Mucosa of stomach (tissue), 1 donor: ENCODE results near the gene MRTFB.

ENCODE experiments used
- H3K27me3 ChIP-seq: one replicate; pipeline ENCODE4 v1.7.0; 2013; ENCODE audit warnings: mild to moderate bottlenecking, low read length; ENCODE audit not compliant: control insufficient read depth, insufficient read depth
- H3K36me3 ChIP-seq: one replicate; pipeline ENCODE4 v1.7.0; 2013; ENCODE audit warnings: low read length; ENCODE audit not compliant: control insufficient read depth, insufficient read depth
- H3K4me1 ChIP-seq: one replicate; pipeline ENCODE4 v1.7.0; 2013; ENCODE audit warnings: mild to moderate bottlenecking, low read length; ENCODE audit not compliant: control insufficient read depth, insufficient read depth
- H3K4me3 ChIP-seq: one replicate; pipeline ENCODE4 v1.7.0; 2013; ENCODE audit warnings: low read length
- H3K9ac ChIP-seq: one replicate; pipeline ENCODE4 v1.7.0; 2013; ENCODE audit warnings: mild to moderate bottlenecking, low read length, moderate library complexity
- H3K9me3 ChIP-seq: one replicate; pipeline ENCODE4 v1.7.0; 2013; ENCODE audit warnings: mild to moderate bottlenecking, low read length, moderate library complexity; ENCODE audit not compliant: control insufficient read depth
- donor health status: Pancreatic carcinoma.

The MRTFB gene

DNA sequence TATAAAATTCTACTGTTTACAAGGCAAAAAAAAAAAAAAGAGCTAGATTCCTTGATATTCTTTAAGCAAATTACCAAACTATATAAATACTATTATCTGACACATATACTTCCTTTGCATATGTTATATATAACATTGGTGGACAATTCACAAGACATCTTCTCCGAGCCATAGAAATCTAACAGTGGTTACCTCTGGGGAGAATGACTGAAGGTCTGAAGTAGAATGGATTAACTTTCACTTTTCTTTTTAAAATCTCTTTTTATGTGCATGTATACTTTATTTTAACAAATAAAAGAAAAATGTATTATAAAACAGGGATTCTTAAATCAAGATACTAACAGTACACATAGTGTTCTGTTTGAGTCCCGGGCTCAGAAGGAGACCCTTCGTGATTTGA lies 131.0 kb downstream of the MRTFB start:
- no peak overlapping the region for H3K4me3 ChIP-seq

DNA sequence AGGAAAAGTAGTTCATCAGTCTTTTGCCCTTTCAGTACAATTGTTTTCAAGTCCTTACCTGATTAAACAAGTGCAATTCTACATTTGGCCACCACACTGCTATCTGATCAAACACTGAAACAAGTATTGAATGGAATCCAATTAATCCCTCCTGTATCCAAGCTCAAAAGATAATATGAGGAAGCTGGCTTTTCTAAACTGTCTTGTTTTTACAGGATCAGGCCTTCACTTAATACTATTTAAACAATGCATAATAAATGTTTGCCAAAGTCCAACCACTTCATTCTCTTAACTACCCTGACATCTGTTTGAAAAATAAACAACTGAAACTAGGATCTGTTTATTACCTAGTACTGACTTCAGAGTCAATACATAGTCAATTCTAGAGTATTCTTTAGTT lies 131.6 kb downstream of the MRTFB start:
- Histone ChIP-seq H3K9ac (no peak overlapping the region), H3K4me3 (no peak overlapping the region), H3K36me3 (no peaks in the 10 kb centered on the region)

More for the DNA sequence above, 131.0 kb downstream of the MRTFB start:
- H3K27me3 ChIP-seq: no peaks in the 10 kb centered on the region
- no peaks in the 10 kb centered on the region for H3K9me3 ChIP-seq
- no peak overlapping the region for H3K9ac ChIP-seq
- no peaks in the 10 kb centered on the region for H3K36me3 ChIP-seq
- no peaks in the 10 kb centered on the region for H3K4me1 ChIP-seq

DNA sequence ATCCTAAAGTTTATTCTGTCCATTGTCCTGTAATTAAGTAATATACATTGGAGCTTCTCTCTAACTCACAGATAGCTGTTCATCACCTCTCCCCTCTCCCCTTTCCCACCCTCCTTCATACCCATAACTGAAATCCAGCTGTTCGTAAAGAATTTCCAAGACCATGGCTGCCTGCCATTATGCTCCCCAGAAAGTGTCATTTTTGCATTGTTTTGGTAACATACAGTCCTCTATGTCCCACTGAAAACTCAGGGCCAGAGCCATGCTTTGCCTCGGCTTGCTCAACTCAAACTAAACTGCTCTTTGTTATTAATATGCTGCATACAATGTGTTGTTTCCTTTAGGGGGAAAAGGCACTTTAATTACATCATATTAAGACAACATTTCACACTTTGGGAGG lies 132.0 kb downstream of the MRTFB start:
- Histone ChIP-seq H3K36me3 (no peaks in the 10 kb centered on the region), H3K9ac (no peak overlapping the region), H3K9me3 (no peaks in the 10 kb centered on the region), H3K4me1 (no peaks in the 10 kb centered on the region), H3K4me3 (no peak overlapping the region), H3K27me3 (no peaks in the 10 kb centered on the region)

More for the DNA sequence above, 131.6 kb downstream of the MRTFB start:
- Histone ChIP-seq H3K4me1 (no peaks in the 10 kb centered on the region), H3K27me3 (no peaks in the 10 kb centered on the region), H3K9me3 (no peaks in the 10 kb centered on the region)

DNA sequence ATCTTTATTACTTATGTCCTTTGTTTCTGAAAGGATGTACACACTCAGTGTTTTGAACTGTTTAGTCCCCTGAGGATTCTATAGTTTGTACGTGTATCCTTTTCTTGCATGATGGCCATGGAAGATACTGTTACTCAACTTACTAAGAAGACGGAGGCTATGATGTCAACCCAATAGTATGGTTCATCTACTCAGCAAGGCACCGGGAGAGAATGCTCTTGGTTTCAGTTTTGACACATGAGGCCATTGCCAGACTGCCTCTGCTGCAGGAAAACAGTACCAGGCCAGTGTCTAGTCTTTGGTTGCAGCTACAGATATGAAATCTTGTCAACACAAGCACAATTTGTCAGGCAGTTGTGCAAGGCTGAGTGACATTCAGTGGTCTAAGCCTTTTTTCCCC lies 134.5 kb downstream of the MRTFB start:
- H3K36me3 ChIP-seq: no peaks in the 10 kb centered on the region
- H3K9me3 ChIP-seq: no peaks in the 10 kb centered on the region
- no peak overlapping the region for H3K4me3 ChIP-seq
- H3K9ac ChIP-seq: no peak overlapping the region
- H3K4me1 ChIP-seq: no peaks in the 10 kb centered on the region
- no peaks in the 10 kb centered on the region for H3K27me3 ChIP-seq

DNA sequence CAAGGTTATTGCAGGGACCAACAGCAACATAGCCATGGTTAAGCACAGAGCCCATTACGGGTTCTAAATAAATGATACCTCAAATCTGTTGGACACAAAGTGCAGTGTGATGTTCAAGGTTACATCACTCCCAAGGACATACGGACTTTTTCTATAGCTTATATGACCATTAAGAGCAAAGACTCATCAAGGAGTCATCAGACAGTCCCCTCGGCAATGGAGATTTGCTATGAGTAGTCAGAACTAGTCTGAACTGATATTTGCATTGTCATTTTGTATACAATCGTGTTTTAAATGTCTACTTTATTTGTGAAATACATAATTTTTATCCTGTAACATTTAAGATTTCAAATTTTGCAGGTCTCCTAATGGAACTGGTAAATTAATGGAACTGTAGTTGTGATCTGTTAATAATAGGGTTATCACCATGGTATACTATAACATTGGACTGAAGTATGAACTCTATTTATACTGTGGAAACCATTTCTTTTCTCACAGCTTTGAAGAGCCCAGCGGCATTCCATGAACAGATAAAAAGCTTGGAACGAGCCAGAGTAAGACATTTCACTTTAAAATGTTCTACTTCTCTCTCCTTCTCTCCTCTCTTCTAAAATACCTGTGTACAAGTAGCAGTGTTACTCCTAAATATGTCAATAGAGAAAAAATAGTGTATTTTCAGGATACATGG lies 140.9 kb downstream of the MRTFB start:
- Histone ChIP-seq H3K9me3 (no peaks in the 10 kb centered on the region), H3K9ac (no peak overlapping the region), H3K27me3 (no peaks in the 10 kb centered on the region), H3K36me3 (no peaks in the 10 kb centered on the region), H3K4me3 (no peak overlapping the region), H3K4me1 (no peaks in the 10 kb centered on the region)

DNA sequence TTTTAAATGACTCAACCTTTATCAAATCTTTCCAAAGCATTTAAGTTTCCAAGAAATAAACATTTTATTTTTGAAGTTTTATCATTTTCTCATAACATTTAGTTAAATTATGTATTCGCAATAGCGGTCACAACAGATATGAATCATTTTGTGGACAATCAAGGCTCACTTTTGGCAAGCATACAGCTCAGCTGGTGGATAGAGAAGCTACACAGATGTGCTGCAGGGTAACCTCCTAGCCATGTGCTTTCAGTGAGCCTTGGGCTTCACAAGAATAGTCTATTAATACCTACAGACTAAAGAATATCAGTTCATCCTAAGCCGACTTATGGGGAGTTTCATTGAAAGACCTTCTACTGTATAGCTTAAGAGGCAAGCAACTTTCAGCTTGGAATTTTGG lies 144.8 kb downstream of the MRTFB start:
- H3K27me3 ChIP-seq: no peaks in the 10 kb centered on the region
- H3K36me3 ChIP-seq: no peaks in the 10 kb centered on the region
- no peaks in the 10 kb centered on the region for H3K4me1 ChIP-seq
- no peak overlapping the region for H3K9ac ChIP-seq
- H3K4me3 ChIP-seq: no peak overlapping the region
- no peaks in the 10 kb centered on the region for H3K9me3 ChIP-seq

DNA sequence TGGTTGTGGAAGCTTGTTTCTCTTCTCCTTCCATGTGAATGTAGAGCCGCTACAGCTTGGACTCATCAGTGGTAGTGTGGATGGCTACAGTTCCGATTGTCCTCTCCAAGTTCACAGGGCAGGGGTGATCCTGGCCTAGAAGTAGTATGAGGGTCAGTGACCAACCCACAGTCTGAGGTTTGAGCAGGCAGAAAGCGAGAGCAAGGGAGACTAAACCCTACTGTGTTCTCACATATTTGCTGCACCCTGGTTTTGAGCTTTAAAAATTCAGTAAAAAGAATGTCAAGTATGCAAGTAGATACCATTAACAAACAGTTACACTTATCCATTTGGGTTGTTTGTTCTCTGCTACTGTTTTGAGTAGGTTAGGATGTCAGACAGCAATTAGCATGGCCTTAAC lies 148.9 kb downstream of the MRTFB start:
- Histone ChIP-seq H3K27me3 (no peaks in the 10 kb centered on the region), H3K4me3 (no peak overlapping the region), H3K9ac (no peak overlapping the region), H3K9me3 (no peaks in the 10 kb centered on the region), H3K36me3 (no peaks in the 10 kb centered on the region), H3K4me1 (no peaks in the 10 kb centered on the region)

DNA sequence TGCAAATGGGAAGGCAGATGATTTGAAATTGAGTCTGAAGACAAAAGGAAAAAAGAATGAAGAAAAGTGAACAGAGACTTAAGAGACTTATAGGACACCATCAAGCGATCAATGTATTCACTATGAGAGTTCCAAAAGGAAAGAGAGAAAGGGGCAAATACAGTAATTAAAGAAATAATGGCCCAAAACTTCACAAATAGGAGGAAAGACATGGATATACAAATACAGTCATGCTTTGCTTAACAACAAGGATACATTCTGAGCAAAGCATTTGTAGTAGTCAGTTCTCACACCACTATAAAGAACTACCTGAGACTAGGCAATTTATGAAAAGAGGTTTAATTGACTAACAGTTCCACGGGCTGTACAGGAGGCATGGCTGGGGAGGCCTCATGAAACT lies 152.5 kb downstream of the MRTFB start:
- no peaks in the 10 kb centered on the region for H3K4me1 ChIP-seq

DNA sequence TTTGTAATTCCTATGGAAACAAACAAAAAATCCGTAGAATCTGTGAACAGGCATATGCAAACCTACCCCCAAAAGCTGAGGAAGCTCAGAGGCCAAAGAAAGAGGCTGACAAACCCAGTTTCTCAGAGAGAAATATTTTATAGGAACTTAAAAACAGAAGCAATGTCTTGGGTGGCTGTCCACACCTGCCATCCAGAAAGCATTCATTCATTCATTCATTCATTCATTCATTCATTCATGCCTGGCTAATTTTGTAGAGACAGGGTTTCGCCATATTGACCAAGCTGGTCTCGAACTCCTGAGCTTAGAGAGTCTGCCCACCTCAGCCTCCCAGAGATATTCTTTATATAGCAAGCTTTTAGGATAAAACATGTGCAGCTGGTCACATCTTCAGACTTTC lies 154.3 kb downstream of the MRTFB start:
- Histone ChIP-seq H3K4me1 (no peaks in the 10 kb centered on the region), H3K9ac (no peak overlapping the region), H3K4me3 (no peak overlapping the region), H3K27me3 (no peaks in the 10 kb centered on the region), H3K36me3 (no peaks in the 10 kb centered on the region), H3K9me3 (no peaks in the 10 kb centered on the region)

More for the DNA sequence above, 152.5 kb downstream of the MRTFB start:
- Histone ChIP-seq H3K4me3 (no peak overlapping the region), H3K9me3 (no peaks in the 10 kb centered on the region), H3K27me3 (no peaks in the 10 kb centered on the region), H3K36me3 (no peaks in the 10 kb centered on the region), H3K9ac (no peak overlapping the region)

DNA sequence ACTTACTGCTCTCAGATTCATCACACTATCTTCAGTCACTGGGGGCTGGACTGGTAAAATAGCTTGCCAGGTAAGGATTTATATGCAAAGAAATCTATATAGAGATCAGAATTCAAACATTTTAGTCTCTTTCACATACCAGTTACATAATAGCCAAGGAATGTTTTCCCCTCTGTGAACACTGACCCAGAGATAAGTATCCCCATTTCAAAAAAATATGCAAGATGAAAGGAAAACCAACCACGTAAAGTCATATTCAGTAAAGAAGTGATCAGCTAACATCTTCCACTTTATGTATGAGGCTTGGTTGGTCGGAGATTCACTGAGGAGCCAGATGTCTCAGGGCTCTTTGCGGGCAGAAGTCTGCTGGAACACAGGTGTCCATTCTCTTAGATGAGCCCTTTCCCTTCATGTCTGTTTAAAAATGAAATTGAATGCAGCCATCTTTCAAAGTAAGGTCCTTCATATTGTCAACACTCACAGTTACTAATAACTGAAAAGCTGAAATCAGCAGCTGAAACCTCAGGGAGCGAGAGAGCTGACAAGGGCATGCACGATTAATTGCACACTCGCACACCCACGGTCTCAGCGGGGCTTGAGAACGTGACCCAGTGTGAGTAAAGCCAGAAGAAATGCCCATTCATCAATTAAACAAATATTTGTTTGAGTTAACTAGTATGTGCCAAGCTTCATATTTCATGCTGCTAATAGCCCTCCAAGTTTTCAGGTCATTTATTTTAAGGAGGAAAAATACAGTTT lies 161.2 kb downstream of the MRTFB start:
- H3K9me3 ChIP-seq: no peaks in the 10 kb centered on the region
- no peak overlapping the region for H3K9ac ChIP-seq
- peaks cover 13% of the 10 kb centered on the region for H3K4me1 ChIP-seq
- no peaks in the 10 kb centered on the region for H3K27me3 ChIP-seq
- peaks cover 9% of the 10 kb centered on the region for H3K36me3 ChIP-seq
- no peak overlapping the region for H3K4me3 ChIP-seq

DNA sequence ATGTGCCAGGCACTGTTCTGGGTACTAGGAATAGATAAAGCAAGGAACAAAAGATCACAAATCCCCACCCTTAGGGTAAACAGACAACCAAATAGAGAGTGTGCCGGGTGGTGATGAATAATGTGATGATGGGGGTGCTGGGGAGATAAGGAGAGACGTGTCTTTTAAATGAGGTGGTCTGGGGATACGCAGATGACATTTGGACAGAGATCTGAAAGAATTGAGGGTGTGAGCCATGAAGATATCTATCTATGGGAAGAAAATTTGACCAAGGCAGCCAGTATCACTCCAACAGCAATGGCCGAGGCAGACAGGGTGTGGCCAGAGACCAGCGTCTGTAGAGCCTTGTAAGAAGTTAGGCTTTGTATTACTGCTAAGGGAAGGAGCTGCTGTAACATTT lies 165.3 kb downstream of the MRTFB start:
- no peak overlapping the region for H3K9ac ChIP-seq
- H3K9me3 ChIP-seq: no peaks in the 10 kb centered on the region
- no peaks in the 10 kb centered on the region for H3K27me3 ChIP-seq
- no peak overlapping the region for H3K4me3 ChIP-seq
- H3K4me1 ChIP-seq: peaks cover 12% of the 10 kb centered on the region
- peaks cover 9% of the 10 kb centered on the region for H3K36me3 ChIP-seq

DNA sequence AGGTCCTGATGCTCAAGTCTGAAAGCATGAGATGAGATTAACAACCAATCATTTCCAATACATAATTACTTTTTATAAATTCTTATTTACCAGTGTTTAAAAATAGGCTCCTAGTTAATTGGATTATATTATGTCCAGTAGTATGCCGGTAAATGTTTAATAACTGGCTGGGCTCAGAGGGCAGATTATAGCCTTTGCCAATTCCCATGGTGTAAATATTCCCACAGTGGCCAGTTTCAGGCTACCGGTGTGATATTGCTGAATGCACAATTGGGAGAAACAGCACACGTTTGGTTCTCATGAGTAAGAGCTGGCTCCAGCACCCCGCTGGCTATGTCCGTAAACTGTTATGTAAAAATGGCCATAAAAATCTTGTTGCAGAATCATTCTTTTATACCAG lies 167.6 kb downstream of the MRTFB start:
- H3K4me3 ChIP-seq: no peak overlapping the region

More for the DNA sequence above, 167.6 kb downstream of the MRTFB start:
- no peaks in the 10 kb centered on the region for H3K27me3 ChIP-seq
- no peaks in the 10 kb centered on the region for H3K9me3 ChIP-seq
- no peaks in the 10 kb centered on the region for H3K4me1 ChIP-seq
- no peak overlapping the region for H3K9ac ChIP-seq
- H3K36me3 ChIP-seq: peaks cover 9% of the 10 kb centered on the region
